ENCODE data around the gene ARHGAP44. TPM values are rescaled to one million over a fixed set of nuclear protein-coding genes. Genes with fewer than 3 reads are reported as not detected.

The ARHGAP44 gene
- total and polyA plus RNA-seq, 2 donors (not counting 3 experiments of a cell fraction or from before 2014, with no cell fraction given) = 0.11 to 0.42 TPM

GRCh38 chr17:12745486-12745885 lies 43.8 kb upstream of the ARHGAP44 start:
- no TSS peak for BruUV-seq (replicated peaks)
- Histone ChIP-seq H3K9me3 (replicated peaks; ENCODE audit: control insufficient read depth, insufficient read depth, low read length) (no peaks in the 10 kb centered on the region), H3K79me2 (ENCODE audit: control insufficient read depth, insufficient read depth, low read length) (no peaks in the 10 kb centered on the region), H3K27me3 (ENCODE audit: control insufficient read depth in 2 of 2, insufficient read depth in 2 of 2, low read length in 2 of 2) (no peaks in the 10 kb centered on the region), H3K27ac (ENCODE audit: insufficient read depth, low read depth, low read length) (no peak overlapping the region), H4K20me1 (replicated peaks; ENCODE audit: control insufficient read depth, extremely low read depth, insufficient read depth, low read length) (no peaks in the 10 kb centered on the region), H3K36me3 (ENCODE audit: control insufficient read depth in 2 of 2, extremely low read depth in 1 of 2, insufficient read depth in 2 of 2, low read length in 2 of 2) (no peaks in the 10 kb centered on the region), H3K9ac (replicated peaks; ENCODE audit: extremely low read depth, insufficient read depth, low read length) (no peak overlapping the region), H2AFZ (ENCODE audit: low read depth, low read length) (no peak overlapping the region), H3K9me1 (replicated peaks; ENCODE audit: control insufficient read depth, extremely low read depth, insufficient read depth, low read length) (no peaks in the 10 kb centered on the region), H3K4me3 (replicated peaks in 1 of 3; ENCODE audit: insufficient read depth in 1 of 3, low read depth in 1 of 3, low read length in 3 of 3) (no peak overlapping the region), H3K4me2 (ENCODE audit: insufficient read depth, low read length) (no peak overlapping the region), H3K4me1 (ENCODE audit: control insufficient read depth, extremely low read depth, insufficient read depth, low read length) (no peaks in the 10 kb centered on the region)
- FAIRE-seq (no peak), DNase-seq (ENCODE audit: low read depth, low spot score) (no peak)
- TF ChIP-seq GATA2 (IDR thresholded peaks at IDR 0.05; ENCODE audit: insufficient read depth, insufficient read length, low read depth, low read length) (no peak), POLR2AphosphoS5 (IDR thresholded peaks at IDR 0.05; ENCODE audit: insufficient read depth, low read depth, low read length) (no peak), EZH2 (IDR thresholded peaks at IDR 0.05; ENCODE audit: borderline replicate concordance, low read depth, low read length, severe bottlenecking) (no peak), CTCF (IDR thresholded peaks at IDR 0.05; ENCODE audit: extremely low read depth in 1 of 2, insufficient read depth in 1 of 2, low read depth in 1 of 2, low read length in 2 of 2) (no peak), JUN (IDR thresholded peaks at IDR 0.05; ENCODE audit: borderline replicate concordance, insufficient read depth, insufficient read length, low read depth) (no peak)
- TF ChIP-seq, protein P1, sequence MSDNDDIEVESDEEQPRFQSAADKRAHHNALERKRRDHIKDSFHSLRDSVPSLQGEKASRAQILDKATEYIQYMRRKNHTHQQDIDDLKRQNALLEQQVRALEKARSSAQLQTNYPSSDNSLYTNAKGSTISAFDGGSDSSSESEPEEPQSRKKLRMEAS (IDR thresholded peaks at IDR 0.05; ENCODE audit: insufficient read depth, insufficient read length) = no peak
- ChIA-PET CTCF (no interaction called here), POLR2A (no interaction called here)
- intact Hi-C loops (cut with micrococcal nuclease) (no loop called here), dilution Hi-C loops (cut with MboI; ENCODE audit: extremely low pct_ligation_motif_present, low sequenced_read_pairs) (no loop called here)

All from endothelial cell of umbilical vein (primary cell).